Central memory CD8-positive, alpha-beta T cell (primary cell): ENCODE results near the gene F7.
"Not testable (repeated sequence)": the region's sequence is repeated elsewhere in the genome, so short reads cannot be mapped to it uniquely, and the experiment has no call there.

Experiments used
- ATAC-seq: fragments of 150-1000 bp; cut with Tn5 transposase; replicated peaks from 2 replicates; pipeline ENCODE4 v1.10.0; 2022; ENCODE audit warnings: mild to moderate bottlenecking, moderate FRiP score, moderate number of reproducible peaks; ENCODE audit not compliant: poor library complexity, severe bottlenecking; ENCODE audit errors: extremely low read depth
- DNase-seq, 2 donors: peaks; one replicate each; pipeline ENCODE4 v3.0.0; 2021; ENCODE audit warnings: low spot score in 2 of 2
- H3K27ac Mint-ChIP-seq: one replicate; pipeline ENCODE4 v1.8.0; 2022; ENCODE audit warnings: low read depth, mild to moderate bottlenecking, moderate library complexity, mixed read lengths
- H3K27me3 Mint-ChIP-seq: one replicate; pipeline ENCODE4 v1.8.0; 2022; ENCODE audit warnings: mixed read lengths
- H3K36me3 Mint-ChIP-seq: one replicate; pipeline ENCODE4 v1.8.0; 2022; ENCODE audit warnings: mild to moderate bottlenecking, moderate library complexity, mixed read lengths; ENCODE audit not compliant: insufficient read depth
- H3K4me1 Mint-ChIP-seq: one replicate; pipeline ENCODE4 v1.8.0; 2022; ENCODE audit warnings: mixed read lengths
- H3K4me3 Mint-ChIP-seq: one replicate; pipeline ENCODE4 v1.8.0; 2022; ENCODE audit warnings: mild to moderate bottlenecking, moderate library complexity, mixed read lengths
- H3K9me3 Mint-ChIP-seq: one replicate; pipeline ENCODE4 v1.8.0; 2022; ENCODE audit warnings: mixed read lengths

Gene F7

GRCh38 chr13:113091891-113092775 lies 13.5 kb upstream of the F7 start:
- Mint-ChIP-seq H3K4me3 (no peak overlapping the region), H3K4me1 (no peaks in the 10 kb centered on the region), H3K9me3 (no peaks in the 10 kb centered on the region), H3K27me3 (no peaks in the 10 kb centered on the region), H3K27ac (no peak overlapping the region), H3K36me3 (no peaks in the 10 kb centered on the region)
- ATAC-seq (no peak), DNase-seq (no peak)

DNA sequence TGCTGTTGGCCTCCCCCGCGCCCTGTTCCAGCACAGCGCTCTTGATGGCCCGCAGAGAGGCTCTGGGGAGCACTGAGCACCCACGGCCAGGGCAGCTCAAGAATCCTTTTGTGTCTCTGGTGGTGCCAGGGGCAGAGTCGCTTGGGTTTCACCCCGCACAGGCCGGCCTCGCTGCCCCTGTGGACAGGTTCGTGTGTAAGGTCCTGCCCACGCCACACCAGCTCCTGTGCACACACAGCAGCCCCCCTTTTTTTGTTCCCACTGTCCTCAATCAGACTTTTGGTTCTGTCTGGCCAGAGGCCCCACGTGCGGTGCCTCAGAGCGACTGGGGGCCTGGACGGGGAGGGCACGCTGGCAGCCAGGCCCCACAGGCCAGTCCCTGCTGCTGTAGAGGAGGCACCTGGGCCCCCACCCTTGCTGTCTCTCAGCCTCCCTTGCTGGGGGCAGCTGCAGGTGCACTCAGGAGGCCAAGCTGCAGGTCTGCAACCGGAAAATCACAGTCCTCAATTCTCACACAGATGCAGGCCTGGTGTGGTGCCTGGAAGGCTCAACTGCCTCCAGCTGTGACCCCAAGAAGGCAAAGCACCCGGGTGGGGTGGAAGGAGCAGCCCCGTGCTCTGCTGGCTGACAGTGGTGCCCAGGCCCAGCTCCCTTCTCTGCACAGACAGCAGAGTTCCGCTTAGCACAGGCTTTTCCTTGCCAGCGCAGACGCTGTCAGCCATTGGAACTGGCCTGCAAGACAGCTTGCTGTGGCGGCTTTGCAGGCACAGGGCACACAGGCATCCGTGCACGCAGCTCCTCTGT lies 12.6 kb upstream of the F7 start:
- Mint-ChIP-seq H3K4me1 (no peaks in the 10 kb centered on the region), H3K36me3 (no peaks in the 10 kb centered on the region), H3K9me3 (no peaks in the 10 kb centered on the region), H3K4me3 (no peak overlapping the region), H3K27ac (no peak overlapping the region), H3K27me3 (no peaks in the 10 kb centered on the region)
- no peak for DNase-seq
- ATAC-seq = no peak

DNA sequence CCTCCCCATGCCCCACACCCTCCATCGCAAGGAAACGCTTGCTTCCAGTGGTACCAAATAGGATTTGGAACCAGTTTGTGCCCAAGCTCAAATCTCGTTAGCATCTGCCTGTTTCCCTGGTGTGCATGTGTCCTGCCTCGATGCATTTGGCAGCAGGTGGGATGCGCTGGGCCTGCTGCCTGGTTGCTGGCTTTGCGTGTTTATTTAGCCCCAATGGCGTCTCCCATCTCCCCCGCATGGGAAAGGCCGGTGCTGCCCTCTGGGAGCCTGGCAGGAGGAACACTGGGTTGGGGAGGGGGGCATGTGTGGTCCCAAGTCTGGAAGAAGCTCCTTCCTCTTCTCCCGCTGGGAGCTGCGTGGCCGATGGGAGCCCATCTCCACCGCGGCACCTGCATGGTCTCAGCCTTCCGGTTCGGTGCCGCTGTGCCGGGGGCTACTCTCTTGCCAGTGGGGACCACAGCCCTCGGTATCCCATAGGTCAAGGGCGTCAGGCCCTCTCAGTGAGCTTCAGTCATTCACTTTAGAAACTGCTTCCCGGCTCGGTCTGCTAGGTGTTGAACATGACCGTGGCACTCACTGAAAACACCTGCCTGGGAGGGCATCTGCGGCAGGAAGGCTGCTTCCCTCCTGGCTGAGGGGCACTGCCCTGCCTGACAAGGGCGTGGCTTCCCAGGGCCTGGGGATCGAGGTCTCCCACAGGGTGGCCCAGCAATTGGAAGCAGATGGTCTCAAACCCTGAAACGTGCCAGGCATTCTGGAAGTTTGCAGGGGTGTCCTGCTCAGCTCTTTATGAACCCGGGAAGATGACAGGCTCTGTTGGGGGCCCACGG lies 11.8 kb upstream of the F7 start:
- no peak overlapping the region for H3K27ac Mint-ChIP-seq
- peaks cover 3% of the 10 kb centered on the region for H3K36me3 Mint-ChIP-seq
- no peaks in the 10 kb centered on the region for H3K9me3 Mint-ChIP-seq
- H3K4me3 Mint-ChIP-seq = no peak overlapping the region
- no peak for DNase-seq
- H3K27me3 Mint-ChIP-seq = no peaks in the 10 kb centered on the region
- ATAC-seq = no peak
- H3K4me1 Mint-ChIP-seq = no peaks in the 10 kb centered on the region

GRCh38 chr13:113094410-113094800 lies 11.2 kb upstream of the F7 start:
- Mint-ChIP-seq H3K27ac (no peak overlapping the region), H3K9me3 (no peaks in the 10 kb centered on the region), H3K36me3 (peaks cover 3% of the 10 kb centered on the region), H3K4me3 (no peak overlapping the region), H3K4me1 (no peaks in the 10 kb centered on the region), H3K27me3 (no peaks in the 10 kb centered on the region)
- ATAC-seq (no peak), DNase-seq (no peak)

DNA sequence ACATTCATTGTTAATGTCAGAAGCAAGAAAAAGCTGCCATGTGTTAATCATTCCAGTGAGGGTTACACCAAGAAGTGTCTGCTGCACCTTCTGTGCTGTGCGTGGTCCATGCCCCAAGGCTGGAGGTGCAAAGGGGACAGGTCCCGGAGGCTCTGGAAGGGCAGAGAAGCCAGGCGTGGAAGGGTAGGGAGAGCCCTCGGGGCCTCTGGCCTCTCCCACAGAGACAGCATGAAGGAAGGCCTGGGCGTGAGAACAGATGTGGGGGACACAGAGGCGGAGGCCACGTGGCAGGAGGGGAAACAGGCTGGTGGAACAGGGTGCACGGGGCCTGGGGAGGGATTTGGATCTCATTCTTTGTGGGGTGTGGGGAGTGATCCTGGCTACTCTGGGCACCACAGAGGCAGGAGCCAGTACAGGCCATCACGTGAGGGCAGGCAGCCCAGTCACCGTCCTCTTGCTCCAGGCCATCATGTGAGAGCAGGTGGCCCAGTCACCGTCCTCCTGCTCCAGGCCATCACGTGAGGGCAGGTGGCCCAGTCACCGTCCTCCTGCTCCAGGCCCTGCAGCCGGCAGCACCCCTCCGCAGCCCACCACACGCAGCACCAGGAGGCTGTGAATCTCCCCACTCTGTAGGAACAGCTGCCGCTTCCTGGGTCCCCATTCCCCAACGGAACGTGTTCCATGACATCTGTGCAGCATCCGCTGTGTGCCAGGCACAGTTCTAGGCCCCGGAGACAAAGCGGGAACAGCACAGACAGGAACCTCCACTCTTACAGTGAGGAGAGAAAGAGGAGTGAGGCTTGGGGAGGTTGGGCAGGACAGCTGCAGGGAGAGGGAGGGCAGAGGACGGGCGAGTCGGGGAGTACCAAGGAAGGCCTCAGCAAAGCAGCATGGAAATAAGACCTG lies 10.2 kb upstream of the F7 start:
- H3K36me3 Mint-ChIP-seq = peaks cover 3% of the 10 kb centered on the region
- H3K9me3 Mint-ChIP-seq = no peaks in the 10 kb centered on the region
- H3K4me1 Mint-ChIP-seq = no peaks in the 10 kb centered on the region
- no peak for ATAC-seq
- no peak for DNase-seq
- no peak overlapping the region for H3K27ac Mint-ChIP-seq
- H3K4me3 Mint-ChIP-seq = no peak overlapping the region
- no peaks in the 10 kb centered on the region for H3K27me3 Mint-ChIP-seq

DNA sequence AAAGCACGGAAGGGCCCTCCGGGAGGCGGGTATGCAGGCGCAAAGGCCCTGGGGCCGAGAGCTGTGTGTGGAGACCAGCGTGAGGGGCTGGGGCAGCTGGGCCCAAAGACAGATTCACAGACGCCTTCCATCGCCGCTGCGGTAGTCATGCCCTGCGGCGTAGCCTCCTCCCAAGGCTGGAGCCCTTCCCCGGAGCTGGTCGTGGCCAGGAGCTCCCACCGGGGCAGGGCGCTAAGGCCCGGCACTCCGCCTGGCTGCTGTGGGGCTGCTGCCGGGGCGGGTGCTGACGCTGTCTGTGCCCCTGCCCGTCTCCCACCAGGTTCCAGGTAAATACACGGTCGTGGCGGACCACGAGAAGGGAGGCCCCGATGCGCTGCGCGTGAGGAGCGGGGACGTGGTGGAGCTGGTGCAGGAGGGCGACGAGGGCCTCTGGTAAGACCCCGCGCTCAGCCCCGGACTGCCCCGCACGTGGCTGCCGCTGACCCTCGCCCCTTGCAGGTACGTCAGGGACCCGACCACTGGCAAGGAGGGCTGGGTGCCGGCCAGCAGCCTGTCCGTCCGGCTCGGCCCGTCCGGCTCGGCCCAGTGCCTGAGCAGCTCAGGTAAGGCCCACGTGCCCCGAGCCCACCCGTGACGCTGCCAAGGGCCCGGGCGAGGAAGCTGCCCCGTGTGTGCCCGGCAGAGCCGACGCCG lies 9.4 kb upstream of the F7 start:
- ATAC-seq (no peak), DNase-seq (no peak)
- Mint-ChIP-seq H3K9me3 (no peaks in the 10 kb centered on the region), H3K4me3 (no peak overlapping the region), H3K4me1 (no peaks in the 10 kb centered on the region), H3K27ac (no peak overlapping the region), H3K36me3 (peaks cover 3% of the 10 kb centered on the region), H3K27me3 (no peaks in the 10 kb centered on the region)

DNA sequence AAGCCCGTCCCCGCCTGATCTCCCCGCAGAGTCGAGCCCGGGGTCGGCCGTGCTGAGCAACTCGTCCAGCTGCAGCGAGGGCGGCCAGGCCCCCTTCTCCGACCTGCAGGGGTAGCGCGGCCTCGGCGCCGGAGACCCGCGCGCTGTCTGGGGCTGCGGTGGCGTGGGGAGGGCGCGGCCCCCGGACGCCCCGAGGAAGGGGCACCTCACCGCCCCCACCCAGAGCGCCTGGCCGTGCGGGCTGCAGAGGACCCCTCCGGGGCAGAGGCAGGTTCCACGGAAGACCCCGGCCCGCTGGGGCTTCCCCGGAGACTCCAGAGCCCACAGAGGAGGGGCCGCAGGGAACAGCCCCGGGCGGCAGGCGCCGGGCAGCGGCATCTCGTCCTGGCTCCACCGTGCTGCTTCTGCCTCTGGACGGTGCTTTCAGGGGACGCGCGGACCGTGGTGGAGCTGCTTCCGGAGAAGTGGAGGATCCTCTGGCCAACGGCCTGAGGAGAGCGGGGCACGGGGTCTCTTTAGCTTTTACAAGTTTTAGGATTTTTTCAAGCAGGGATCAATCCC lies 8.8 kb upstream of the F7 start:
- H3K27me3 Mint-ChIP-seq = no peaks in the 10 kb centered on the region
- ATAC-seq (no peak), DNase-seq (no peak)
- H3K9me3 Mint-ChIP-seq = no peaks in the 10 kb centered on the region
- H3K36me3 Mint-ChIP-seq = peaks cover 3% of the 10 kb centered on the region
- no peaks in the 10 kb centered on the region for H3K4me1 Mint-ChIP-seq
- no peak overlapping the region for H3K27ac Mint-ChIP-seq
- no peak overlapping the region for H3K4me3 Mint-ChIP-seq

DNA sequence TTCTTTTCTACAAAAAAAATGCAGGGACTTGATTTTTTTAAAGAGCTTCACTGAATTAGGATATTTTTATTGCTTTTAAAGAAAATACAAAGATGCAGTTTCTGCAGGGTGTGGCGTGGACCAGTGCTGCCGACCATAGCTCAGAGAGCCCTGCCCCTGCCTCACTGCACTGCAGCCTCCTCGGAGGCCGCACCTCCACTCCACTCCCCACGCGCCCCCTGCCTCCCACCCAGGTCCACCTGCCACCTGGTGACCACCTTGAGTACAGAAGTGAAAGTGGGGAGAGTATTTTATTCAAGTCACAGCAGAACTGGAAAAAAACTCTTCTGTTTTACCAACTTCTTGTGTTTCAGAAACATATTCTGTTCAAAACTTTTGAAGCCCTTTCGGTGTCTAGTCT lies 7.9 kb upstream of the F7 start:
- H3K27ac Mint-ChIP-seq = no peak overlapping the region
- H3K9me3 Mint-ChIP-seq = no peaks in the 10 kb centered on the region
- no peak overlapping the region for H3K4me3 Mint-ChIP-seq
- H3K4me1 Mint-ChIP-seq = no peaks in the 10 kb centered on the region
- ATAC-seq (no peak), DNase-seq (no peak)
- H3K27me3 Mint-ChIP-seq = no peaks in the 10 kb centered on the region
- H3K36me3 Mint-ChIP-seq = peaks cover 3% of the 10 kb centered on the region

DNA sequence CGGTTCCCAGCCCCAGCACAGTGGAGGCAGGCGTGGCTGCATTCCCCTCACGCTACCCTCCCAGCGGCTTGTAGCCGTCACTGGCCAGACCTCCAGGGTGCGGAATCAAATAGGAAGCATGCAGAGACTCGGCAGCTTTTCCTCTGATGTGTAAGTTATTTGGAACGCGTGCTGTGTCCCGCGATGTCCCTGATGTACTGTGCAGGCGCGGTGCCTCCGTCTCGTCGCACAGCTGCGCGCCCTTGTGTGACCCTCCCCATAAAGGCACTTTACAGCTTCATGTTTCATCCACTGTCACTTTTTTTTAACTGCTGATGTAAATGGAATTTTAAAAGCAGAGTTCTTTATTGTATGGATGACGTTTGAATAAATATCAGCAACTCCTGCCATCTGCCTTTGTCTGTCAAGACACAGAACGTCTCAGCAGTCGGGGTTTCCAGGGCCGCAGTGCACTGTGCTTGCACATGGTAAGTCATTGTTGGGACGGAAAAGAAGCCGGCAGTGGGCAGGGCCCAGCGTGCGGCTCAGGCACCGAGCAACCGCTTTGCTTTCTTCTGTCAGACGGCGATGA lies 7.3 kb upstream of the F7 start:
- no peak overlapping the region for H3K4me3 Mint-ChIP-seq
- no peak for ATAC-seq
- H3K36me3 Mint-ChIP-seq = peaks cover 3% of the 10 kb centered on the region
- DNase-seq = no peak
- H3K4me1 Mint-ChIP-seq = no peaks in the 10 kb centered on the region
- H3K27me3 Mint-ChIP-seq = no peaks in the 10 kb centered on the region
- H3K9me3 Mint-ChIP-seq = no peaks in the 10 kb centered on the region
- no peak overlapping the region for H3K27ac Mint-ChIP-seq

GRCh38 chr13:113099142-113099541 lies 6.4 kb upstream of the F7 start:
- no peak for DNase-seq
- no peak overlapping the region for H3K27ac Mint-ChIP-seq
- H3K4me3 Mint-ChIP-seq = no peak overlapping the region
- no peak for ATAC-seq
- no peaks in the 10 kb centered on the region for H3K27me3 Mint-ChIP-seq
- no peaks in the 10 kb centered on the region for H3K9me3 Mint-ChIP-seq
- no peaks in the 10 kb centered on the region for H3K4me1 Mint-ChIP-seq
- peaks cover 3% of the 10 kb centered on the region for H3K36me3 Mint-ChIP-seq

GRCh38 chr13:113102302-113102701 lies 3.3 kb upstream of the F7 start:
- not testable (repeated sequence) for H3K27me3 Mint-ChIP-seq, ATAC-seq, H3K9me3 Mint-ChIP-seq, DNase-seq, H3K4me1 Mint-ChIP-seq, H3K27ac Mint-ChIP-seq, H3K36me3 Mint-ChIP-seq, H3K4me3 Mint-ChIP-seq
